Memory B cell (primary cell): ENCODE measurements around the gene SLC5A10.
A peak's percentile ranks its signal among the peaks of the same experiment; 100 is the strongest.
"Not testable (repeated sequence)": the region's sequence is repeated elsewhere in the genome, so short reads cannot be mapped to it uniquely, and the experiment has no call there.

ENCODE experiments used
- ATAC-seq: fragments of 150-1000 bp; cut with Tn5 transposase; 2 replicates; pipeline ENCODE4 v1.10.0; 2021; ENCODE audit warnings: low read depth, mild to moderate bottlenecking, moderate library complexity
- DNase-seq, 2 donors: peaks; one replicate each; pipeline ENCODE4 v3.0.0; 2022; ENCODE audit warnings: low spot score in 2 of 2
- H3K27ac Mint-ChIP-seq: one replicate; pipeline ENCODE4 v1.8.0; 2022; ENCODE audit warnings: mild to moderate bottlenecking, moderate library complexity, mixed read lengths
- H3K27me3 Mint-ChIP-seq: one replicate; pipeline ENCODE4 v1.8.0; 2022; ENCODE audit warnings: mixed read lengths
- H3K36me3 Mint-ChIP-seq: one replicate; pipeline ENCODE4 v1.8.0; 2022; ENCODE audit warnings: mild to moderate bottlenecking, mixed read lengths
- H3K4me1 Mint-ChIP-seq: one replicate; pipeline ENCODE4 v1.8.0; 2022; ENCODE audit warnings: mixed read lengths
- H3K4me3 Mint-ChIP-seq: one replicate; pipeline ENCODE4 v1.8.0; 2022; ENCODE audit warnings: mild to moderate bottlenecking, moderate library complexity, mixed read lengths
- H3K9me3 Mint-ChIP-seq: one replicate; pipeline ENCODE4 v1.8.0; 2022; ENCODE audit warnings: mixed read lengths

SLC5A10 gene

GRCh38 chr17:18951941-18952842 is at the start of gene SLC5A10:
SLC5A10 (plus strand) TSS chr17:18952165; CDS start chr17:18952206, 41 bp downstream.
- Mint-ChIP-seq H3K9me3 (no peaks in the 10 kb centered on the region), H3K27me3 (peaks cover 9% of the 10 kb centered on the region), H3K4me1 (peaks cover 3% of the 10 kb centered on the region), H3K36me3 (no peaks in the 10 kb centered on the region), H3K27ac (no peak within 1 kb of the TSS), H3K4me3 (no peak within 1 kb of the TSS)
- ATAC-seq (no peak), DNase-seq (no peak)

- ATAC-seq (no peak), DNase-seq (no peak)
- Mint-ChIP-seq H3K9me3 (no peaks in the 10 kb centered on the region), H3K27me3 (no peaks in the 10 kb centered on the region), H3K4me3 (no peak overlapping the region), H3K4me1 (peaks cover 23% of the 10 kb centered on the region), H3K27ac (no peak overlapping the region), H3K36me3 (peaks cover 16% of the 10 kb centered on the region)
Measured at GRCh38 chr17:18904482-18904881, 47.5 kb upstream of the SLC5A10 start.

GRCh38 chr17:18905226-18905625 is 46.7 kb upstream of the SLC5A10 start:
- no peaks in the 10 kb centered on the region for H3K27me3 Mint-ChIP-seq
- H3K4me1 Mint-ChIP-seq, result peaks cover 21% of the 10 kb centered on the region

GRCh38 chr17:18910326-18910725 is 41.6 kb upstream of the SLC5A10 start:
- Mint-ChIP-seq H3K4me3 (no peak overlapping the region), H3K9me3 (no peaks in the 10 kb centered on the region), H3K36me3 (peaks cover 33% of the 10 kb centered on the region), H3K4me1 (no peaks in the 10 kb centered on the region), H3K27me3 (no peaks in the 10 kb centered on the region), H3K27ac (no peak overlapping the region)
- no peak for ATAC-seq
- DNase-seq, result no peak

More at GRCh38 chr17:18905226-18905625, 46.7 kb upstream of the SLC5A10 start:
- DNase-seq, result no peak
- no peak for ATAC-seq
- peaks cover 16% of the 10 kb centered on the region for H3K36me3 Mint-ChIP-seq
- H3K27ac Mint-ChIP-seq, result no peak overlapping the region
- H3K9me3 Mint-ChIP-seq, result no peaks in the 10 kb centered on the region
- no peak overlapping the region for H3K4me3 Mint-ChIP-seq

GRCh38 chr17:18910881-18911280 is 41.1 kb upstream of the SLC5A10 start:
- DNase-seq (no peak), ATAC-seq (no peak)
- Mint-ChIP-seq H3K4me1 (no peaks in the 10 kb centered on the region), H3K9me3 (no peaks in the 10 kb centered on the region), H3K27me3 (no peaks in the 10 kb centered on the region), H3K27ac (no peak overlapping the region), H3K4me3 (no peak overlapping the region), H3K36me3 (peaks cover 35% of the 10 kb centered on the region)

GRCh38 chr17:18916816-18917500 is 35.0 kb upstream of the SLC5A10 start:
- Mint-ChIP-seq H3K27me3 (no peaks in the 10 kb centered on the region), H3K4me3 (no peak overlapping the region), H3K36me3 (peaks cover 33% of the 10 kb centered on the region), H3K4me1 (peaks cover 26% of the 10 kb centered on the region), H3K9me3 (no peaks in the 10 kb centered on the region), H3K27ac (peak overlapping the region; percentile 58)
- ATAC-seq (no peak), DNase-seq (no peak)

GRCh38 chr17:18917506-18918032 is 34.4 kb upstream of the SLC5A10 start:
- no peak for DNase-seq
- ATAC-seq, result no peak
- peaks cover 29% of the 10 kb centered on the region for H3K36me3 Mint-ChIP-seq
- H3K9me3 Mint-ChIP-seq, result no peaks in the 10 kb centered on the region
- no peak overlapping the region for H3K4me3 Mint-ChIP-seq
- peak overlapping the region; percentile 58 for H3K27ac Mint-ChIP-seq
- H3K4me1 Mint-ChIP-seq, result peaks cover 30% of the 10 kb centered on the region
- H3K27me3 Mint-ChIP-seq, result no peaks in the 10 kb centered on the region

GRCh38 chr17:18919963-18920362 is 32.0 kb upstream of the SLC5A10 start:
- H3K9me3 Mint-ChIP-seq, result no peaks in the 10 kb centered on the region
- H3K27ac Mint-ChIP-seq, result peak overlapping the region; percentile 75
- H3K4me1 Mint-ChIP-seq, result peaks cover 35% of the 10 kb centered on the region
- H3K27me3 Mint-ChIP-seq, result no peaks in the 10 kb centered on the region
- H3K4me3 Mint-ChIP-seq, result no peak overlapping the region
- peaks cover 19% of the 10 kb centered on the region for H3K36me3 Mint-ChIP-seq
- ATAC-seq (no peak), DNase-seq (no peak)

- Mint-ChIP-seq H3K27me3 (no peaks in the 10 kb centered on the region), H3K9me3 (no peaks in the 10 kb centered on the region)
- DNase-seq, result no peak
Measured at GRCh38 chr17:18920911-18921441, 31.0 kb upstream of the SLC5A10 start.

GRCh38 chr17:18921485-18921884 is 30.5 kb upstream of the SLC5A10 start:
- Mint-ChIP-seq H3K27ac (peak overlapping the region; percentile 53), H3K4me3 (peak overlapping the region; percentile 61), H3K36me3 (peaks cover 19% of the 10 kb centered on the region), H3K27me3 (no peaks in the 10 kb centered on the region), H3K4me1 (peaks cover 38% of the 10 kb centered on the region), H3K9me3 (no peaks in the 10 kb centered on the region)
- no peak for DNase-seq
- ATAC-seq, result no peak

More at GRCh38 chr17:18920911-18921441, 31.0 kb upstream of the SLC5A10 start:
- Mint-ChIP-seq H3K4me1 (peaks cover 38% of the 10 kb centered on the region), H3K4me3 (peak overlapping the region; percentile 61), H3K27ac (peak overlapping the region; percentile 53), H3K36me3 (peaks cover 19% of the 10 kb centered on the region)
- ATAC-seq, result no peak

- Mint-ChIP-seq H3K27me3 (no peaks in the 10 kb centered on the region), H3K4me1 (peaks cover 36% of the 10 kb centered on the region), H3K9me3 (no peaks in the 10 kb centered on the region), H3K4me3 (peak overlapping the region; percentile 71), H3K27ac (peak overlapping the region; percentile 53), H3K36me3 (peaks cover 19% of the 10 kb centered on the region)
- ATAC-seq (peak; percentile 71), DNase-seq (no peak)
Measured at GRCh38 chr17:18921912-18922451, 30.0 kb upstream of the SLC5A10 start.

GRCh38 chr17:18922596-18922995 is 29.4 kb upstream of the SLC5A10 start:
- Mint-ChIP-seq H3K36me3 (peaks cover 16% of the 10 kb centered on the region), H3K4me1 (peaks cover 33% of the 10 kb centered on the region)
- H3K4me3 Mint-ChIP-seq, H3K27ac Mint-ChIP-seq, H3K9me3 Mint-ChIP-seq, DNase-seq, ATAC-seq, H3K27me3 Mint-ChIP-seq: not testable (repeated sequence)

- no peak overlapping the region for H3K27ac Mint-ChIP-seq
- DNase-seq (no peak), ATAC-seq (no peak)
- H3K9me3 Mint-ChIP-seq, result no peaks in the 10 kb centered on the region
- H3K36me3 Mint-ChIP-seq, result peaks cover 24% of the 10 kb centered on the region
- H3K27me3 Mint-ChIP-seq, result no peaks in the 10 kb centered on the region
- no peak overlapping the region for H3K4me3 Mint-ChIP-seq
- peaks cover 23% of the 10 kb centered on the region for H3K4me1 Mint-ChIP-seq
Measured at GRCh38 chr17:18925187-18925586, 26.8 kb upstream of the SLC5A10 start.
